Vagina (tissue), 2 donors: ENCODE data around the gene NT5DC1.

ENCODE experiments used
- POLR2A ChIP-seq, 2 donors: fragments of 450-650 bp; IDR thresholded peaks; one replicate each; pipeline ENCODE4 v1.6.1; 2017; ENCODE audit warnings: antibody characterized with exemption in 2 of 2, mild to moderate bottlenecking in 2 of 2, moderate library complexity in 2 of 2
- POLR2AphosphoS5 ChIP-seq, 2 donors: sonication (generic); formaldehyde crosslinking; IDR thresholded peaks; one replicate each; pipeline ENCODE4 v1.9.0; 2017; ENCODE audit warnings: antibody characterized with exemption in 2 of 2, mild to moderate bottlenecking in 2 of 2, low read depth in 1 of 2; ENCODE audit not compliant: insufficient read depth in 1 of 2
- TF ChIP-seq, protein P1 (sequence below), 3 experiments: fragments of 450-650 bp in 2 of 3; fragments of 200-600 bp in 1 of 3; sonication (generic) in 1 of 3; IDR thresholded peaks; one replicate each; pipeline ENCODE4 v1.5.1; 2017 to 2019; ENCODE audit warnings: antibody characterized with exemption in 3 of 3, mild to moderate bottlenecking in 2 of 3, moderate library complexity in 2 of 3

DNA sequence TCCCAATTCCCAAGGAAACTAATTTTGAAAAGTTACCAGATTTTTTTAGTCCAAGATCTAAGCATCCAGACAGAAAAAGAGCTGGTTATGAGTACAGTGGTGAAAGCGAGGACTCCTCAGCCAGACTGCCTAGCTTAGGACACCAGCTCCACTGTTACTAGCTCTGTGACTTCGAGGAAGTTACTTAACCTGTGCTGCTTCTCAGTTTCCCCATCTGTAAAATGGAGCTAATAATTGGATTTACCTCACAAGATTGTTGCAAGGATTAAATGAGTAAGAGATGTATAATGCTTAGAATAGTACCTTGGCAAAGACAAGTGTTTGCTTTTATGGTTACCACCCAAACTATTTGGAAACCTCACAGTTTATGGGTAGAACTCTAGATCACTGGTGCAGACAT is 1.1 kb downstream of the NT5DC1 start:
- TF ChIP-seq POLR2A (IDR thresholded peaks at IDR 0.05) (no peak), POLR2AphosphoS5 (IDR thresholded peaks at IDR 0.05; ENCODE audit: insufficient read depth in 1 of 2, low read depth in 1 of 2) (no peak)
- TF ChIP-seq, protein P1, sequence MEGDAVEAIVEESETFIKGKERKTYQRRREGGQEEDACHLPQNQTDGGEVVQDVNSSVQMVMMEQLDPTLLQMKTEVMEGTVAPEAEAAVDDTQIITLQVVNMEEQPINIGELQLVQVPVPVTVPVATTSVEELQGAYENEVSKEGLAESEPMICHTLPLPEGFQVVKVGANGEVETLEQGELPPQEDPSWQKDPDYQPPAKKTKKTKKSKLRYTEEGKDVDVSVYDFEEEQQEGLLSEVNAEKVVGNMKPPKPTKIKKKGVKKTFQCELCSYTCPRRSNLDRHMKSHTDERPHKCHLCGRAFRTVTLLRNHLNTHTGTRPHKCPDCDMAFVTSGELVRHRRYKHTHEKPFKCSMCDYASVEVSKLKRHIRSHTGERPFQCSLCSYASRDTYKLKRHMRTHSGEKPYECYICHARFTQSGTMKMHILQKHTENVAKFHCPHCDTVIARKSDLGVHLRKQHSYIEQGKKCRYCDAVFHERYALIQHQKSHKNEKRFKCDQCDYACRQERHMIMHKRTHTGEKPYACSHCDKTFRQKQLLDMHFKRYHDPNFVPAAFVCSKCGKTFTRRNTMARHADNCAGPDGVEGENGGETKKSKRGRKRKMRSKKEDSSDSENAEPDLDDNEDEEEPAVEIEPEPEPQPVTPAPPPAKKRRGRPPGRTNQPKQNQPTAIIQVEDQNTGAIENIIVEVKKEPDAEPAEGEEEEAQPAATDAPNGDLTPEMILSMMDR (IDR thresholded peaks at IDR 0.05), result no peak
